HG03025 (cell line): ENCODE data around the gene REM1.
"Not testable (repeated sequence)": the region's sequence is repeated elsewhere in the genome, so short reads cannot be mapped to it uniquely, and the experiment has no call there.

ENCODE experiments used
- ATAC-seq: cut with Tn5 transposase; IDR thresholded peaks from one replicate; pipeline ENCODE4 v1.9.1; 2021; ENCODE audit warnings: mild to moderate bottlenecking, moderate library complexity; ENCODE audit not compliant: unreplicated experiment, low FRiP score

REM1 gene, protein sequence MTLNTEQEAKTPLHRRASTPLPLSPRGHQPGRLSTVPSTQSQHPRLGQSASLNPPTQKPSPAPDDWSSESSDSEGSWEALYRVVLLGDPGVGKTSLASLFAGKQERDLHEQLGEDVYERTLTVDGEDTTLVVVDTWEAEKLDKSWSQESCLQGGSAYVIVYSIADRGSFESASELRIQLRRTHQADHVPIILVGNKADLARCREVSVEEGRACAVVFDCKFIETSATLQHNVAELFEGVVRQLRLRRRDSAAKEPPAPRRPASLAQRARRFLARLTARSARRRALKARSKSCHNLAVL

GRCh38 chr20:31474758-31475427, at the start of gene REM1, which contains the start of gene DEFB124:
TSS of gene REM1 (plus strand) at chr20:31475288. CDS start at chr20:31476446, 1,158 bp downstream.
TSS of gene DEFB124 (minus strand) at chr20:31475127. CDS start at chr20:31473013, 2,114 bp downstream.
- no peak for ATAC-seq

GRCh38 chr20:31425797-31426196, 49.3 kb upstream of the REM1 start:
- no peak for ATAC-seq

- ATAC-seq, result not testable (repeated sequence)
These were observed 48.1 kb upstream of the REM1 start for GRCh38 chr20:31426891-31427551.

- not testable (repeated sequence) for ATAC-seq
These were observed 47.5 kb upstream of the REM1 start for GRCh38 chr20:31427576-31427975.

- no peak for ATAC-seq
These were observed 44.4 kb upstream of the REM1 start for GRCh38 chr20:31430568-31431115.

DNA sequence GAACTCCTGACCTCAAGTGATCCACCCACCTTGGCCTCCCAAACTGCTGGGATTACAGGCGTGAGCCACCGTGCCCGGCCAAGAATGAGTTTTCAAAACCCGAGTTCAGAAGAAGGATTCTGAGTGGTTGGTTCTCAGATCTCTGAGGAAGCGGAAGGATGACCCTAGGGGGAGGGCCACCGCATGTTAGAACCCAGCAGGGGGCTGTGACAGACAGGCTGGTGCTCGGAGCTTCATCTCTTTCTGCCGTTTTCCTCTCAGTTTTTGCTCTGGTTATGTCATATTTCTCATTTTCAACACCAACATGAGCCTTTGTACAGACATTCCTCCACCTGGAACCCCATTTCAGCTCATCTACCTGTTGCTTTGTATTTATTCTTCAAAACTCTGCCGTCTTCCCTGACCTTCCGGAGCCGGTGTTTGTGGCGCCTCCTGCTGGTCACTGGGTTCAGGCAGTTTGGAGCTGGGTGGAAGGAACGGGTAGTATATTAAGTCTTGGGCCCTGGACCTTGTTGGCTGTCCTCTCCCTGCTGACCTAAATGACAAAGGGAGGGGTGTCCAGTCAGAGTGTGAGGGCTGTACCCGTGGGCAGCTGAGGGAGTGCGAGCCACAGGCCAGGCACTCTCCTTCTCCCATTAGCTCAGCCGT, 35.0 kb upstream of the REM1 start, which contains the start of gene DEFB123:
Gene DEFB123 (plus strand): TSS at position 621 of the 648 bp plus-strand sequence. CDS start 67 bp downstream, outside the sequence.
- no peak for ATAC-seq

DNA sequence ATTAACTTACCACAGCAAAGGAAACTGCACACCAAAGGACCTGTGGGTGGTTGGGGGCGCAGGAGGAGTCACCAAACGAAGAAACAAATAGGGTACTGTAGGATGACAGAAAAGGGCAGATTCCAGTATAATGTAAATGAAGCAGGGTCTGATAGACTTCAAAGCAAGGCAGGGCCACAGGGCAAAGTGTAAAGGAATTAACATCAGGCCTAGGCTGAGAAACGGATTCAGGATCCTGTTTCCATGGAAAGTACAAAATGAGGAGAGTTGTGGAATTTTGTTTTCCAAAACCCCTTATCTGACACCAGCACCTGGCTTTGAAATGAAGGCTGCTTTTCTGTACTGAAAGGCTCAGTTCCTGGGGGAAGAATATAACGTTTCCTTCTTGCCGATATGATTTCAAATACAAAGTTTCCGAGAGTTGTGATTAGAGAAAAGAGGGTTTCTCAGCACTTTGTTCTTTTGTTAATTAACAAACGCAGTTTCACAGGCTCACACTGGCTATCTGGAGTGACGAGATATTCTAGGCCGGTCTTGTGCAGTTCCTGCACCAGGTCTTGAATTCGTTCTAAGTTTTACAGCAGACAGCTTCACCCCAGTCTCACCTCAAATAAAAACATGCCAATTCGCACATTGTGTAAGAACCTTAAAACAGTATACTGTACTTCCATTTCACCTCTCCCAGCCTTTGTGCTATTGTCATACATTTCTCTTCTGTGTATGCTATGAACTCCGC, 28.8 kb upstream of the REM1 start:
- ATAC-seq, result no peak

DNA sequence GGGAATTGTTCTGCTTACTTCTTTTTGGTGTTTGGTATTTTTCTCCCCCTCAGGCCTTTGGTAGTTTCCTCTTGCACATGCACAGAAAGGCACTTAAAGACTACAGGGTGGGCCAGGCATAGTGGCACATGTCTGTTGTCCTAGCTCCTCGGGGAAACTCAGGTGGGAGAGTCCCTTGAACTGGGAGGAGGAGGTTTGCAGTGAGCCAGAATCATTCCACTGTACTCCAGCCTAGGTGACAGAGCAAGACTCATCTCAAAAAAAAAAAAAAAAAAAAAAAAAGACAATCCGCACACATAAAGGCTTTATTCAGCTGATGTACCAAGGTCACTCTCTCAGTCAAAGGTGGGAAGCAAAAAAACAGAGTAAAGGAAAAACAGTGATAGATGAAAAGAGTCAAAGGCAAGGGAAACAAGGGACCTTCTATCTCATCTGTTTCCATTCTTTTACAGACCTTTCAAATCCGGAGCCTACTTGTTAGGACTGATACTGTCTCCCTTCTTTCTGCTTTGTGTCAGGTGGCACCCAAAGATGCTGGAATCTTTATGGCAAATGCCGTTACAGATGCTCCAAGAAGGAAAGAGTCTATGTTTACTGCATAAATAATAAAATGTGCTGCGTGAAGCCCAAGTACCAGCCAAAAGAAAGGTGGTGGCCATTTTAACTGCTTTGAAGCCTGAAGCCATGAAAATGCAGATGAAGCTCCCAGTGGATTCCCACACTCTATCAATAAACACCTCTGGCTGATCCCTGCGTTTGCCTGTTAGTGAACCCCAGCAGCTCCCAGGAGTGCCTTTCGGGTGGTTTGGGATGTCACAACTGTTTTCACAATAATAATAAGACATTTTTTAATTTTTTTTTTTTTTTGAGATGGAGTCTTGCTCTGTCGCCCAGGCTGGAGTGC, 25.3 kb upstream of the REM1 start:
- no peak for ATAC-seq

DNA sequence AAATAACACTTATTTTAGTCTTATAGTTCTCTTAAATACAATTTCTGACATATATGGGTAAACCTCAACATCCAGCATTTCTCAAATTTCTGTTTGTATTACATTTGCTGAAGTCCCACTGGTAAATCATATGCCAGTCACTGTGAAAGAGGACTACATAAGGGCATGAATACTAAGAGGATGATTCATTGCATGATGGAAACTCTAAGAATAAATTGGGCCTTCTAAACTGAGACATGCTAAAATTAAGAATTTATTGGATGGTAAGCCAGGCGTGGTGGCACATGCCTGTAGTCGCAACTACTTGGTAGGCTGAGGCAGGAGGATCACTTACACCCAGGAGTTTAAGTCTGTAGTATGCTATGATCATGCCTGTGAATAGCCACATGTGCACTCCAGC, 22.5 kb upstream of the REM1 start:
- ATAC-seq, result no peak

- no peak for ATAC-seq
These were observed 20.7 kb upstream of the REM1 start for GRCh38 chr20:31454361-31454760.

GRCh38 chr20:31470946-31471345, 4.1 kb upstream of the REM1 start:
- not testable (repeated sequence) for ATAC-seq

GRCh38 chr20:31472395-31473330, 2.4 kb upstream of the REM1 start:
- no peak for ATAC-seq

GRCh38 chr20:31473331-31474096, 1.6 kb upstream of the REM1 start:
- ATAC-seq, result peak; percentile 23

- peak; percentile 68 for ATAC-seq
These were observed 1.0 kb upstream of the REM1 start for GRCh38 chr20:31474097-31474436.

GRCh38 chr20:31475472-31476293, 595 bp downstream of the REM1 start:
- no peak for ATAC-seq

GRCh38 chr20:31476294-31476585, 1.2 kb downstream of the REM1 start:
- no peak for ATAC-seq
